ENCODE results near the gene S100B. TPM values are rescaled to one million over a fixed set of nuclear protein-coding genes. Genes with fewer than 3 reads are reported as not detected.

The S100B gene
- total and polyA plus RNA-seq, 9 of the 15 experiments (the other 6 are each of a cell fraction or from before 2014, with no cell fraction given), result not detected

- 0 out of 2 replicates have a peak, but pooled peaks have one; percentile 26 for TF ChIP-seq JUN (IDR thresholded peaks at IDR 0.05; ENCODE audit: borderline replicate concordance, low read depth, low read length)
- TF ChIP-seq JUN (CRISPR knock-in tag; IDR thresholded peaks at IDR 0.05; ENCODE audit: borderline replicate concordance), result no peak
- TF ChIP-seq HNRNPLL (IDR thresholded peaks at IDR 0.05; ENCODE audit: low read depth, low read length, poor library complexity, severe bottlenecking), result no peak
- peak; percentile 89 for TF ChIP-seq DPF2 (IDR thresholded peaks at IDR 0.05)
- TF ChIP-seq GATAD2B (IDR thresholded peaks at IDR 0.05; ENCODE audit: borderline replicate concordance), result peak; percentile 66
- peak; percentile 95 for TF ChIP-seq MAFG (tag; conservative IDR thresholded peaks at IDR 0.05)
- TF ChIP-seq SP1 (CRISPR knock-in tag; IDR thresholded peaks at IDR 0.05), result no peak
- no peak for TF ChIP-seq TAF7 (tag; IDR thresholded peaks at IDR 0.05)
- peak; percentile 86 for TF ChIP-seq NFE2 (IDR thresholded peaks at IDR 0.05; ENCODE audit: low read depth)
- peak; percentile 50 for TF ChIP-seq FOSL1 (tag; conservative IDR thresholded peaks at IDR 0.05)
- peak; percentile 61; the same call in 1 of the 2 replicates for TF ChIP-seq ELF2 (CRISPR knock-in tag; IDR thresholded peaks at IDR 0.05)
- TF ChIP-seq SAP30 (IDR thresholded peaks at IDR 0.05; ENCODE audit: borderline replicate concordance, insufficient read depth, low read depth, low read length, poor library complexity, severe bottlenecking), result no peak
- no peak for TF ChIP-seq FOXJ3 (CRISPR knock-in tag; IDR thresholded peaks at IDR 0.05)
- no peak for TF ChIP-seq ZNF511 (CRISPR knock-in tag; IDR thresholded peaks at IDR 0.05)
- no peak for TF ChIP-seq ZKSCAN8 (CRISPR knock-in tag; IDR thresholded peaks at IDR 0.05)
- TF ChIP-seq GATA2 (CRISPR knock-in tag; IDR thresholded peaks at IDR 0.05), result no peak
- no peak for TF ChIP-seq BCL6 (CRISPR knock-in tag; IDR thresholded peaks at IDR 0.05)
- peak; percentile 48; the same call in 1 of the 2 replicates for TF ChIP-seq KLF10 (CRISPR knock-in tag; IDR thresholded peaks at IDR 0.05)
- TF ChIP-seq MAZ (CRISPR knock-in tag; conservative IDR thresholded peaks at IDR 0.05 in 1 of 2, IDR thresholded peaks at IDR 0.05 in 1 of 2), result 0 out of 4 replicates have a peak, but pooled peaks of 1 of the 2 experiments have one; percentile 53
- TF ChIP-seq ZNF639 (CRISPR knock-in tag; conservative IDR thresholded peaks at IDR 0.05 in 1 of 2, IDR thresholded peaks at IDR 0.05 in 1 of 2), result peak in 1 of 2 experiments; percentile 69; a peak in 1 of 4 replicates
- TF ChIP-seq ZNF212 (CRISPR knock-in tag; IDR thresholded peaks at IDR 0.05), result 0 out of 2 replicates have a peak, but pooled peaks have one; percentile 55
- TF ChIP-seq TAF1 (IDR thresholded peaks at IDR 0.05; ENCODE audit: control insufficient read depth, extremely low read depth, insufficient read depth, low read length, severe bottlenecking), result no peak
- no peak for TF ChIP-seq ZFPM2 (CRISPR knock-in tag; IDR thresholded peaks at IDR 0.05)
- no peak for TF ChIP-seq YY1 (IDR thresholded peaks at IDR 0.05; ENCODE audit: borderline replicate concordance in 1 of 3, control insufficient read depth in 1 of 3, extremely low read depth in 1 of 3, insufficient read depth in 3 of 3, insufficient read length in 1 of 3, insufficient replicate concordance in 2 of 3, low read depth in 1 of 3, low read length in 2 of 3)
- 0 out of 2 replicates have a peak, but pooled peaks have one; percentile 10 for TF ChIP-seq MEF2D (tag; conservative IDR thresholded peaks at IDR 0.05; ENCODE audit: low read depth)
These were observed 33.3 kb upstream of the S100B start (continued) for GRCh38 chr21:46637952-46638746.

Data from K562 (cell line).